ENCODE measurements around the gene CASK.
"Not testable (repeated sequence)": the region's sequence is repeated elsewhere in the genome, so short reads cannot be mapped to it uniquely, and the experiment has no call there.

Gene CASK

DNA sequence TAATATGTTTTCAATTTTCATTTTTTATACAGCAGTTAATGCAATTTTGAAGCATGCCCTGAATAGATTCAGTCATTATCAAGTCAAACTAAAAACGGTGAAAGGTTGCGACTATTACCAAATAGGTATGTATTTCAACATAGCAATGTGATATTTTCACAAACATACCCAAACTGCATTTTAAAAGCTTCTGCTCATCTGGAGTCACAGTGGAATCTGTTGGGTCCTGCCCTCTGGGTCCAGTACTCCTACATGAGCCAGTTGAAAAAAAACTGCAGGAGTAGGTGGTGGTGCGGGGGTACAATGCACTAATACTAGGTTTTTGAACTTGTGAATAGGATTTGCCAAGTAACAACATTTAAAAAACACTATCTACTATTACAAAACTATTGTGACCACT, 233.6 kb downstream of the CASK start:
- DNase-seq (ENCODE audit: low read depth, low spot score) = no peak

- no peak for DNase-seq (ENCODE audit: low read depth, low spot score)
Measured at GRCh38 chrX:41688835-41689234, 234.5 kb downstream of the CASK start, which contains the start of gene GPR34. GPR34 (plus strand) TSS chrX:41688973; CDS start chrX:41695634, 6,661 bp downstream.

GRCh38 chrX:41688156-41688555, 235.2 kb downstream of the CASK start:
- DNase-seq (ENCODE audit: low read depth, low spot score) = no peak

DNA sequence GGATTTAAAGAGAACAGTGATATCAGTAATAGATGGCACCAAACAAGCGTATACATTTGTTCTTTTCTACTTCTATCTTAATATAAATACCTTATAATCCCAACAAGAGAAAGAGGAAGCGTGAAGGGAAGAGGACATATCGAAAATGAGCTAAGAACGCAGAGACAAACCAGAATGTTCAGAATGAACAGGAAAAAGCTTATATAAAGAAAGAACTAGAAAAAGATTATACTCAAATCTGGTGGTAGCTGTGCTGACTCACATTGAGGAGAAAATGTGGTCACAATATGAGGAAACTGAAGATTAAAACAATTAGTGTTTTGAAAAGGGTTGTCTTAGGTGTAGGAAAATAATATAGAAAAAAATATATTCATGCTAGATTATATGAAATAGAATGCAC, 236.6 kb downstream of the CASK start:
- DNase-seq (ENCODE audit: low read depth, low spot score) = no peak

DNA sequence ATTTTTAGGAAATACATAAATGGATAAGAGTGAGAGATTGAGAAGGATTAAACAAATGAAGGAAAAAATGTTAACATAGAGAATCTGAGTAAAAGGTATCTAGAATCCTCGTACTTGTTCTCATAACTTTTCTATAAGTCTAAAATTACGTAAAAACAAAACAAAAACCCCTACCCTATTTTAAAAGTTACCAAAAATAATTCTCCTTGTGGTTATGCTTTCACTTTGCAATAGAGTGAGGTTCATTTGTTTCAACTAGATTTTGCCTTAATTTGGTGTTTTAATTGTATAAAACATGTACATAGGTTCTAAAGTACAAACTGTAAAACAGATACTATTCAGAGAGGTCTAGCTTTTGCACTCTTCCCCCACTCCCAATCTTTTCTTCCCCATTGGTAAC, 238.4 kb downstream of the CASK start:
- DNase-seq (ENCODE audit: low read depth, low spot score) = no peak

- DNase-seq (ENCODE audit: low read depth, low spot score) = no peak
Measured at GRCh38 chrX:41684138-41684537, 239.2 kb downstream of the CASK start.

- no peak for DNase-seq (ENCODE audit: low read depth, low spot score)
Measured at GRCh38 chrX:41677183-41678060, 245.9 kb downstream of the CASK start.

DNA sequence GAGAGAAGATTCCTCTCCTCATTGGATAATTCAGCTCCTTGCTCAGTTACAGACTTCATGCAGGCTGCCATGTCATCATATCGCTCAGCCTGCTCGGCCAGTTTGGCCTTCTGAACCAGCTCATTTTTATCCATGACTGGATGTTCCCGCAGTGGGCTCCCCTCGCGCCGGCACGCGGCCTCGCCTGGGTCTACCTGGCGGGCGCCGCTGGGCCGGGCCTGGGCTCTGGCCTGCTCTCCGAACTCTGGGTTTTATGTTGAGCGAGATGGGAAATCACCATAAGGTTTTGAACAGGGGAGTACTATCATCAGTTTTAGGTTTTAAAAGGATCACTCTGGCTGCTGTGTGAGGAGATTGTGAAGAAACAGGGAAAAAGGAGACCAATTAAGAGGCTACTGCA, 247.0 kb downstream of the CASK start:
- not testable (repeated sequence) for DNase-seq (ENCODE audit: low read depth, low spot score)

DNA sequence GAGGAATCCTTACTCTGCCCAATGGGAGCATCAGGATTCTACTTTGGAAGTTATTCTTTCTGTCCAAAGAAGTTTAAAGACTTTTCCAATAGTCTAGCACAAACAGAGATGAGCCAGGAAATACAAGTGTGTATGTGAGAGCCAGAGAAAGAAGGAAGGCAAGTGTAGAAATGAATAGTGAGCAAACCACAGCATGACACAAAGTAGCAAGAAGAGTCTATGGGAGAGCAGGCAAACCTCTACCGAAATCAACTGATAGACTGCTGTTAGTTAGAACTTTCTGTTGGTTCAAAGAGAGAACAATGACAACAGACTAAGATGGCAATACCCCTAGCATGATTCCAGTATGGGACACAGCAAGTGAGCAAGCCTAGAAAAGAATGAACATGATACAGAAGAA, 250.7 kb downstream of the CASK start:
- DNase-seq (ENCODE audit: low read depth, low spot score) = no peak

DNA sequence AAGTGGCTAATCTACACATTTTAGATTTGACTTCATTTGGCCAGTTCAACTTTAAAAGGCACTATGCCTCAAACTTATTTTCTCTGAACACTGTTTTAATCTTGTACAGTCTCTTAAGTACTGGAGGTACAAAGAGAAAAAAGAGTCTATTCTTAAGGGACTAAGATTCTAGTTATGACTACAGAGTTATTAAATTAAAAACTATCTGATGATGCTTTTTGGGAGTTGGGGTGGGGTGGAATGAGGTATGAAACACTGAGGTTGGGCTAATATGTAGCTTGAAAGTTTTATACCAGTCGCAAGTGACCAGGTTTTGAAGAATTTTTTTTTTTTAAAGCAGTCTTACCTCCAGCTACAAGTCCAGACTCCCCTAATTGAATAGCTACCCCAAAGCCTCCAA, 252.3 kb downstream of the CASK start:
- no peak for DNase-seq (ENCODE audit: low read depth, low spot score)

DNA sequence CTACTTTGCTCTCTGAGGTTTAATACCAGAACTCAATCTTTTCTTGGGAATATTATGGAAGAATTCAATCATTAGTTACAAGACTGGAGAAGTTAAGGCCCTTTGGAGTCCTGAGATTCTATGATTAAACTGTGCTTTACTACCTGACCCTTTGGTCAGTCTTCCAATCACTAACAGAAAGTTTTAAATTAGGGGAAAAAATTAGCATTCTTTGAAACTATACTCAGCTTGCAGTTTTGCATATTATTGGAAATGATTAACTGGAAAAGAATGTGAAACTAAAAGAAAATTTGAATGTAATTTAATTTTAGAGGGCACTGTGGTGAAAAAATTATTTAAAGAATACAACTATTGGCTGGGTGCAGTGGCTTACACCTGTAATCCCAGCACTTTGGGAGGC, 253.2 kb downstream of the CASK start:
- no peak for DNase-seq (ENCODE audit: low read depth, low spot score)

GRCh38 chrX:41667631-41668030, 255.7 kb downstream of the CASK start:
- no peak for DNase-seq (ENCODE audit: low read depth, low spot score)

- no peak for DNase-seq (ENCODE audit: low read depth, low spot score)
Measured at GRCh38 chrX:41666251-41666650, 257.1 kb downstream of the CASK start.

DNA sequence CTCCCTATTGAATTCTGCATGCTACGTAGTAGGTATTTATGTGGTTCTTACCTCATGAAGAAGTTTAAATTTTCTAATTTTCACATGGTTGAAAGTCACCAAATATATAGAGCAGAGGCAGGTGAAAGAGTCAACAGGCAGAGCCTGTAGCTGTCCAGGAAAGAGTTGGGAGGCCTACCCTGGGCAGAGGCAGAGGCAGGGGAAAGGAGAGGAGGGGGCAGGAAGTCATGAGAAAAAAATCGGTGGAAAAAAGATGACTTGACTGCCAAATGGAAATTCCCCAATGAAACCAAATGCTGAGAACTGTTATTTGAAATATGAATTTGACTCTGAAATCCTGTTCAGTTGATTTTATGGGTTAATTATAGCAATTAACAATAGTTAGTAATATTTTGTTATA, 257.7 kb downstream of the CASK start:
- DNase-seq (ENCODE audit: low read depth, low spot score) = no peak

DNA sequence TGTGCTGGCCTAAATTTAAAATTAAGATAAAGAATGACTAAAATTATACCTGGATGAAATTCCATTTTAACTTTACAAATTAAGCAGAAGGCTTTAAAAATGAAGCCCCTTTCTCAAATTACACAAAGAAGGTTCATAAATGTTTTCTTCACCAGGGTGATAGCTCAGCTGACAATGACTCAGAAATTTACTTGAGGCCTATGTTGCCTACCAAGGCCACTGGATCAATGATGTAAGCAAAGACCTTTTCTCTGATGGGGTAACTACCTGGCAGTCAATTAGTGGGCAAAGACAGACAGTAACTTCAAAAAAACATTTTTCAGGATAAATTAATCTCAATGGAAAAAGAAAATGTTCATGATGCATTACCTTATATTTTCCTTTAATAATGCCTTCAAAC, 258.4 kb downstream of the CASK start:
- DNase-seq (ENCODE audit: low read depth, low spot score) = no peak

DNA sequence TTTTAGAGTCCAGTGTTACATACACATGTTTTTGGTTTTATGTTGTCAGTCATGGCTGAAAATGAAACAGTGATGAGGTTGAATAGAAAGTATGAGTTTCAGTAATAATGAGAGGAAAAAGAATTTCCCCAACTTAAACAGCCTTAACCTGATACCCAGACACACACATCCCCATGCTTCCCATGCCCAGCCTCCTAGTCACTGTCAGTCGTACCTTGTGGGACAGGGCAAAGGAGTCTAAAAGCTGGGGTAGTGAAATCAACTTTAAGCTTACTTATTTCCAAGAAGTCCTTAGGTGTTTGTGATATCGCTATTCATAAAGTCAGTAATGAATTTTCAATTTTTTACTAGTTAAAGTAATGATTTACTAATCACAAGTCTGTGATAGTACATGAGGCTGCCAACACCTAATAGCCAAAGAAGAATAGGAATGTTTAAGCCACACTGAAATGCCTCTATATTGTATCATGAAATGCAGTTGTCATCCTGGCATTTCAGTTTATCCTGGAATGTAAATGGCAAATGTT, 258.9 kb downstream of the CASK start:
- no peak for DNase-seq (ENCODE audit: low read depth, low spot score)

GRCh38 chrX:41661366-41662095, 261.8 kb downstream of the CASK start:
- no peak for DNase-seq (ENCODE audit: low read depth, low spot score)

DNA sequence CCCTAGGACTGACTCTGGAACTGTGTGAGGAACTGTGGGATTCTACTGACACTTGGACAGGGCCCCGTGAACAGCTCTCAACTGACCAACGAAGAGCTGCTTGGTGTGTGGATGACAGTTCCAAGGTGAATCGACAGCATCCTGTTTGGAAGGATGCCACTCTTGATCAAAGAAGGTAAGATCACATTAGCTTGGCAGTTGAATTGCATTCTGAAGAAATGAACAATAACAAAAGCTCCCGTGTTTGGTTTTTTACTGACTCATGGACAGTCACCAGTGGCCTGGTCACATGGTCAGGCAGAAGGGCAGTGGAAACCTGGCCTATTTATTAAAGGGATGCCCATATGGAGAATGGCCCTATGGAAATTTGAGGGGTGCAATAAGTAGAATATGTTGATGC, 267.7 kb downstream of the CASK start:
- DNase-seq (ENCODE audit: low read depth, low spot score) = no peak

GRCh38 chrX:41655101-41655500, 268.3 kb downstream of the CASK start:
- DNase-seq (ENCODE audit: low read depth, low spot score) = no peak

- DNase-seq (ENCODE audit: low read depth, low spot score) = no peak
Measured at GRCh38 chrX:41653125-41653524, 270.2 kb downstream of the CASK start.

DNA sequence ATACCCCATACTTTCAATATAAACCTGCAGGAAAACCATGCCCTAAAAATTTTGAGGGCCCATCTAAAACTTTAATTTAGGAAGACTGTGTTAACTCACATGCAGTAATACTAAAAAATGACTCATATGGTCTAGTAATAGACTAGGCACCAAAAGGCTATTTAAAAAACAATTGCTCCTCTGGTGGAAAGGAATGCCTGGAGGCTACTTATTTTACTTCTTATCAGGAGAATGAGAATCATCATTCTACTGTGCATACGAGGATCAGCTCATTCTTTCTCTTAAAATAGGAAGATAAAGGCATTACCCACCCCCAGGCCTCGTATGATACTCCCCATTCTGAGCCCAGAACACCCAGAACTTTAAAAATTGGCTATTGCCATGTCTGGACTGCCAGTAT, 277.2 kb downstream of the CASK start:
- DNase-seq (ENCODE audit: low read depth, low spot score) = not testable (repeated sequence)

DNA sequence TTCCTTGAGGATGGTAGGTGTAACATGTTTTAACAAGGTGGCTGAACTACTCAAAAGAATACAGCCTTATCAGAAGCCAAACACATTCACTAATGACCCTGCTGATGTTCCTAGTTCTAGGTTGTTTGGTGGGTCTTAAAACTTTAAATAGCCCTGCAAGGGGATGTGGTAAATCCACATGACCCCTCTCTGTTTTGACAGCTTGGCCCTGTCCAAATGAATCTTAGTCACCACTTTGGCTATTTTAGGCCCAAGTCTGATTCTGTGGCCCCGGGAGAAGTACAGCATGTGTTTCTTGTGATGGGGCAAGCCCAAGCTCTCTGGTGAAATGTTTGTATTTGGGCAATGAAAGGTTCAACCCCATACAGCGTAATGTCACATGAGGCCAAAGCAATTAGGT, 289.1 kb downstream of the CASK start:
- no peak for DNase-seq (ENCODE audit: low read depth, low spot score)

DNA sequence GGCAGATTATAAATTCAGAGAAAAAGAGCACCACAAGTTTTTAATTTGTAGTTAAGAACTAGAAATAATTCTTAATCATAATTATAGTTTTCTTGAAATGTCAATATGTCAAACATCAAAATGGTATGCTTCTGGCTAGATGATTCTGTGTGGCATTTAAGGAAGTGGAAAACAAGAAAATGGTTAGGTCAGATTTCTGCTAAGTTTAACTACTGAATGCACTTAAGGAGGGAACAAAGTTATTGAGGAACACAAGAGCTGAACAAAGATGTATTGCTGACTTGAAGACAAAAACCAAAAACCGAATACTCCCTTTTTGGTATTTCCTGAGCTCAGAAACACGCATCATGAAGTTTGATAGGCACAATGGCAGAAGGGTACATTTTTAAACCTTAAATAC, 293.3 kb downstream of the CASK start:
- DNase-seq (ENCODE audit: low read depth, low spot score) = no peak

Data from activated naive CD8-positive, alpha-beta T cell treated with anti-CD3 and anti-CD28 coated beads, Interleukin-2, amount 50 U/mL, for 16 hours (primary cell).